Measurements from ENCODE around the gene NDFIP1. TPM values are rescaled to one million over a fixed set of nuclear protein-coding genes. Genes with fewer than 3 reads are reported as not detected.

The NDFIP1 gene
- total RNA-seq, 1 donor from 2014 or later, result 16.8 TPM

- FAIRE-seq (no peak), DNase-seq (ENCODE audit: low read depth) (no peak)
- peaks cover 1% of the 10 kb centered on the region for H3K36me3 ChIP-seq (ENCODE audit: control insufficient read depth, insufficient read depth, low read length)
- no peaks in the 10 kb centered on the region for H3K27me3 ChIP-seq (ENCODE audit: control insufficient read depth, insufficient read depth, low read length)
- no peak for TF ChIP-seq CTCF (IDR thresholded peaks at IDR 0.05; ENCODE audit: insufficient read depth, low read length, severe bottlenecking)
- H3K4me3 ChIP-seq (ENCODE audit: low read depth, low read length), result no peak overlapping the region
These were observed 48.4 kb downstream of the NDFIP1 start for GRCh38 chr5:142156839-142157463.

- no peak for TF ChIP-seq CTCF (IDR thresholded peaks at IDR 0.05; ENCODE audit: insufficient read depth, low read length, severe bottlenecking)
- Histone ChIP-seq H3K4me3 (ENCODE audit: low read depth, low read length) (no peak overlapping the region), H3K27me3 (ENCODE audit: control insufficient read depth, insufficient read depth, low read length) (no peaks in the 10 kb centered on the region), H3K36me3 (ENCODE audit: control insufficient read depth, insufficient read depth, low read length) (no peaks in the 10 kb centered on the region)
- no peak for DNase-seq (ENCODE audit: low read depth)
- no peak for FAIRE-seq
These were observed 50.8 kb downstream of the NDFIP1 start for GRCh38 chr5:142159354-142159753.

- DNase-seq (ENCODE audit: low read depth) (no peak), FAIRE-seq (no peak)
- no peaks in the 10 kb centered on the region for H3K36me3 ChIP-seq (ENCODE audit: control insufficient read depth, insufficient read depth, low read length)
- H3K4me3 ChIP-seq (ENCODE audit: low read depth, low read length), result no peak overlapping the region
- no peaks in the 10 kb centered on the region for H3K27me3 ChIP-seq (ENCODE audit: control insufficient read depth, insufficient read depth, low read length)
- no peak for TF ChIP-seq CTCF (IDR thresholded peaks at IDR 0.05; ENCODE audit: insufficient read depth, low read length, severe bottlenecking)
These were observed 55.7 kb downstream of the NDFIP1 start for GRCh38 chr5:142164315-142164714.

GRCh38 chr5:142166754-142167153 is 58.2 kb downstream of the NDFIP1 start:
- DNase-seq (ENCODE audit: low read depth), result no peak

GRCh38 chr5:142167458-142167857 is 58.9 kb downstream of the NDFIP1 start:
- no peak for DNase-seq (ENCODE audit: low read depth)
- TF ChIP-seq CTCF (IDR thresholded peaks at IDR 0.05; ENCODE audit: insufficient read depth, low read length, severe bottlenecking), result peak; percentile 4
- H3K4me3 ChIP-seq (ENCODE audit: low read depth, low read length), result no peak overlapping the region
- H3K36me3 ChIP-seq (ENCODE audit: control insufficient read depth, insufficient read depth, low read length), result no peaks in the 10 kb centered on the region
- no peak for FAIRE-seq
- no peaks in the 10 kb centered on the region for H3K27me3 ChIP-seq (ENCODE audit: control insufficient read depth, insufficient read depth, low read length)

More at GRCh38 chr5:142166754-142167153, 58.2 kb downstream of the NDFIP1 start:
- no peak for FAIRE-seq
- Histone ChIP-seq H3K27me3 (ENCODE audit: control insufficient read depth, insufficient read depth, low read length) (no peaks in the 10 kb centered on the region), H3K4me3 (ENCODE audit: low read depth, low read length) (no peak overlapping the region), H3K36me3 (ENCODE audit: control insufficient read depth, insufficient read depth, low read length) (no peaks in the 10 kb centered on the region)
- no peak for TF ChIP-seq CTCF (IDR thresholded peaks at IDR 0.05; ENCODE audit: insufficient read depth, low read length, severe bottlenecking)

- FAIRE-seq (no peak), DNase-seq (ENCODE audit: low read depth) (no peak)
- H3K4me3 ChIP-seq (ENCODE audit: low read depth, low read length), result no peak overlapping the region
- TF ChIP-seq CTCF (IDR thresholded peaks at IDR 0.05; ENCODE audit: insufficient read depth, low read length, severe bottlenecking), result no peak
- H3K27me3 ChIP-seq (ENCODE audit: control insufficient read depth, insufficient read depth, low read length), result no peaks in the 10 kb centered on the region
- H3K36me3 ChIP-seq (ENCODE audit: control insufficient read depth, insufficient read depth, low read length), result no peaks in the 10 kb centered on the region
These were observed 59.8 kb downstream of the NDFIP1 start for GRCh38 chr5:142168365-142168764.

All from bronchial epithelial cell (primary cell).